Omental fat pad (tissue), 4 donors: ENCODE results near the gene NIPA2. TPM values are rescaled to one million over a fixed set of nuclear protein-coding genes. Genes with fewer than 3 reads are reported as not detected.

Experiments
- ATAC-seq: fragments of 150-250 bp; one replicate; pipeline ENCODE4 v1.9.1; 2016; ENCODE audit warnings: mild to moderate bottlenecking, moderate library complexity; ENCODE audit not compliant: low FRiP score
- DNase-seq: peaks from one replicate; pipeline ENCODE4 v3.0.0-alpha.2; 2019; ENCODE audit warnings: low spot score
- CTCF ChIP-seq, 3 donors: fragments of 450-650 bp; IDR thresholded peaks; one replicate each; pipeline ENCODE4 v1.5.1; 2016 to 2017; ENCODE audit warnings: antibody characterized with exemption in 3 of 3, mild to moderate bottlenecking in 3 of 3, moderate library complexity in 2 of 3
- total RNA-seq, 4 donors: library from RNA; depleted of rRNA; stranded (reverse); fragments of >200 nt; gene quantifications; one replicate each; pipeline ENCODE4 v1.1.0, GENCODE V29; 2016

Gene NIPA2
- total RNA-seq, 4 donors from 2014 or later, result 37.3 to 67.5 (median 45.2) TPM

DNA sequence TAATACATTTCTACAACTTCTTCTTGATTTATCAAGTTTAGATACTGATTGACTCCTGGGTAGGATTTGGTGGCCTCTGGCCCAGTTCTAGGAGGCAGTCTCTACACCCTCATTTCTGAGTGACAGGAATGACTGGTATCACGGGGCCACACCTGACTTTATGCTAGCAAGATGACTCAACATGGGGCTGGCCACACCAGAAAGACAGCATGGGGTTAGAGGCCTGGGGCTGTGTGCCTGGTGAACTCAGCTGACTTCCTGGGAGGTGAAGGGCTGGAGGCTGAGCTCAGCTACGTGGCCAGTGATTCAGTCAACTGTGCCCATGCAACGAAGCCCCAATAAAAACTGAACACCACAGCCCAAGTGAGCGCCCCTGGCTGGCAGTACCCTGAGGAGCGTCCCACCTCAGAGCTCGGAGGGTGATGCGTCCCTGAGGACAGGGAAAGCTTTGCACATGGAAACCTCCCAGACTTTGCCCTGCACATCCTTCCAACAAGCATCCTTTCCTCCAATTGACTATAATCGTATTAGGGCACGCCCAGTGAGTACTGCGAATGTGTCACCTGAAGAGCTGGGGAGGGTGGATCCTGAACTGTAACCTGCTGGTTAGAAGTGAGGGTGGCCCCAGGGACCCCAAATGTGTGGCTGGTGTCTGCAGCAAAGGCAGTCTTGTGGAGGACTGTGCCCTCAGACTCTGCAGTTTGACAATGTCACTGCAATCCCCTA lies 57.2 kb downstream of the NIPA2 start:
- no peak for TF ChIP-seq CTCF (IDR thresholded peaks at IDR 0.05)
- no peak for DNase-seq
- ATAC-seq, result no peak

DNA sequence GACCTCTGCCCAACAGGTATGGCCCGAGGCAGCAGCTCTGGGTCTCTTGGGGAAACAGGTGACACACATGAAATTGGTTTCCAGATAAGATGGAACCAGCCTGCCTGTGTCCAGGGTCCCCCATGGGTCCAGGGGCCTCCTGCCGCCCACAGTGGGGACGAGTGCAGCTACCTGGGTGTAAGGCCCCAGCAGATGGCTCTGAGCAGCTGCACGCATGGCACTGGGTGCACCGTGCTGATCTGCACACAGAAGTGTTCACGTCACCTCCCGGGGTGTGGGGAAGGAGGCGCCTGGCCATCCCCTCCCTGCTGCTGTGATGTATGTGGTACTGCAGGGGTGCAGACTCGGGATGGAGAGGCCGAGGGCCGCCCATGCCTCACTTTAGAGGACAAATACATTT lies 63.6 kb downstream of the NIPA2 start:
- no peak for DNase-seq
- TF ChIP-seq CTCF (IDR thresholded peaks at IDR 0.05), result no peak
- ATAC-seq, result no peak

- no peak for ATAC-seq
- no peak for TF ChIP-seq CTCF (IDR thresholded peaks at IDR 0.05)
- DNase-seq, result no peak
Observed at GRCh38 chr15:22902578-22902977, 64.1 kb downstream of the NIPA2 start.

DNA sequence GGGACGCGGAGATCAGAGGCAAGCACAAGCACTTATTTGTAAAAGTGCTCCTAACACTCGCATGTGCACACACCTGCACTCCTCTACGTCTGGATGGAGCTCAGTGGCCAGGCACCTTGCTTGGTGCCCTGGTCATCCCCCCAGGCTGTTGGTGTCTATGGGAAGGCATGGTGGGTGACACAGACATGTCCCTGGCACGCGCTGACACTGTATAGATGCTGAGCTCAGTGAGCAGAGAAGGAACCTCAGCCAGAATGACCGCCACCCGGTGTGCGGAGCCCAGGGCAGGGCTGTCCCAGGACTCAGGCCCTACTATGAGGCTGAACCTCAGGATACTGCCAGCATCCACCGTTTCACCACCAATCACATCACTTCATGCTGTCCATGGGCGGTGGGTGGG lies 64.5 kb downstream of the NIPA2 start:
- ATAC-seq (no peak), DNase-seq (no peak)
- no peak for TF ChIP-seq CTCF (IDR thresholded peaks at IDR 0.05)

GRCh38 chr15:22903427-22903826 lies 65.0 kb downstream of the NIPA2 start:
- no peak for TF ChIP-seq CTCF (IDR thresholded peaks at IDR 0.05)
- no peak for DNase-seq
- peak; percentile 25 for ATAC-seq

- TF ChIP-seq CTCF (IDR thresholded peaks at IDR 0.05), result no peak
- DNase-seq (no peak), ATAC-seq (no peak)
Observed at GRCh38 chr15:22903961-22904534, 65.6 kb downstream of the NIPA2 start.

- DNase-seq (no peak), ATAC-seq (no peak)
- TF ChIP-seq CTCF (IDR thresholded peaks at IDR 0.05), result no peak
Observed at GRCh38 chr15:22904736-22905135, 66.3 kb downstream of the NIPA2 start.
